NCI-H1694 (cell line): Measurements from ENCODE around the gene SLC41A2.
"Not testable (repeated sequence)": the region's sequence is repeated elsewhere in the genome, so short reads cannot be mapped to it uniquely, and the experiment has no call there.

Experiments
- DNase-seq: peaks from one replicate; lab custom pipeline; 2025; lab: John Stamatoyannopoulos, UW

Gene SLC41A2

DNA sequence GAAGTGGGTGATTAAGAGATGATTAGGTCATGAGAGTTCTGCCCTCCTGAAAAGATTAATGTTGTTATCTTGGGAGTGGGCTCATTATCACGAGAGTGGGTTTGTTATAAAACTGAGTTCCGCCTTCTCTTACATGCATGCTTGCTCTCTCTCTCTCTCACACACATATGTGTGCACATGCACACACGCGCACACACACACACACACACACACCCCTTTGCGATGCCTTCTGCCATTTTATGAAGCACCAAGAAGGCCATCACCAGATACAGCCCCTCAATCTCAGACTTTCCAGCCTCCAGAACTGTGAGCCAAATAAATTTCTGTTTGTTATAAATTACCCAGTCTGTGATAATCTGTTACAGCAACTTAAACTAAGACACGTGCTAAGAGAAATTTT is 5.7 kb upstream of the SLC41A2 start:
- no peak for DNase-seq

DNA sequence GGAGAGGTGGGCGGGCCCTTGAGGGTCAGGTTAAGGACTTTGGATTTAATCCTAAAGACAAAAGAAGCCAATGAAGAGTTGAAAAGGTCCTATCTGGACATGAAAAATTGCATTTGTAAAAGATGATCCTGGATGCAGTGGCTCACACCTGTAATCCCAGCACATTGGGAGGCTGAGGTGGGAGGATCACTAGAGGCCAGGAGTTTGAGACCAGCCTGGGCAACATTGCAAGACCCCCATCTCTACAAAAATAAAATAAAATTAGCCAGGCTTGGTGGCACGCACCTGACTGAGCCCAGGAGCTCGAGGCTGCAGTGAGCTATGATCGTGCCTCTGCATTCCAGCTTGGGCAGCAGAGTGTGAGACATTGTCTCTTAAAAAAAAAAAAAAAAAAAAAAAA is 2.4 kb upstream of the SLC41A2 start:
- DNase-seq, result no peak

DNA sequence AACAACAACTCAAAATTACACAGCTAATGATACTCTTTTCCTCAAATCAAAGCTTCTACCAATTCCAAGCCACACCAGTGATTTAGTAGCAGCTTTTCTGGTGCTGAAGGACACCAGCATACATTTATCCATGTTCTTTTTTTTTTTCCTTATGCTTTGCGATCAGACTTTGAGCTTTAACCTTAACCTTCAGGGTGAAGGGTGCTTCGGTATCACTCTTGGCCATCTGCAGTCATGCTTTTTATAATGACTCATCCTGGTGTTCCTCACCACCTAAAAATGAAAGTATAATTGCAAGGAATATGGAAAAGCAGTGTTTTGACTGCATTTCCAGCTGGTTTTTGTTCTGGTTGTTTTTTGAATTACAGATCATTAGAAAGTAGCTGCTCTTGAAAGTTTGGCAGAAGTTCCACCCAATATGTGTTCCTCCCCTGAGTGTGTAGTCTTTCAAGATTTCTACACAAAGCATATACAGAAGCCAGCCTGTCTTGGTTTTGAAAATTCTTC is 1.3 kb upstream of the SLC41A2 start:
- no peak for DNase-seq

DNA sequence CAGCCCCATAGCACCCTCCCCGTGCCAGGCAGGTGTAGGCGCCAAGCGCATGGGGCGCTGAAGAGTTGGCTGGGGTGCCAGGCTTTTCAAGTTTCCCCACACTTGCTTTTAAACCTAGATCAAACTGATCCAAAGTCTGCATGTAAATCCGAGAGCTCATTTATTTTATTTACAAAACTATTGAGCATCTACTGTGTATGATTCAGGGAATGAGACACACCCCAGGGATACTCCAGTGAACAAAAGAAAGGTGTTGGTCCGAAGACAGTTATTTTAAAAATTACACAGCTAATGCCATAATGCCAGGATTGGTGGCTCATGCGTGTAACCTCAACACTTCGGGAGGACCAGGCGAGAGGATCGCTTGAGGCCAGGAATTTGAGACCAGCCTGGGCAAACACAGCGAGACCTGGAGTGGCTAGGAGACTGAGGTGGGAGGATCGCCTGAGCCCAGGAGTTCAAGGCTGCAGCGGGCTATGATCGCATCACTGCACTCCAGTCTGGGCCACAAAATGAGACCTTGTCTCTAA is 780 bp upstream of the SLC41A2 start:
- DNase-seq, result peak; percentile 7

DNA sequence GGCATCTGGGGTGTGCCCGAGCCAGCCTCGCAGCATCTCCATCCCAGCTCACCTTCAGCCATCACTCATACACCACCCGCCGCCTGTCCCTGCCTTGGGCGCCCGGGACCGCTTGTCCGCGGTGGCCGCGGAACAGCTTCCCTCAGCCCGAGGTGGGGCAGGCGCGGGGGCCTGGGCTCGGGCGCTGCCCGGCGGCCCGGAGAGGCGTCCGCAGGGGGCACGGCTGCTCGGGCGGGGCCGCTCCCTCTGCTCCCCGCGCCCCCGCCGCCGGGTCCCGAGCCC is 430 bp downstream of the SLC41A2 start:
- DNase-seq, result no peak

DNA sequence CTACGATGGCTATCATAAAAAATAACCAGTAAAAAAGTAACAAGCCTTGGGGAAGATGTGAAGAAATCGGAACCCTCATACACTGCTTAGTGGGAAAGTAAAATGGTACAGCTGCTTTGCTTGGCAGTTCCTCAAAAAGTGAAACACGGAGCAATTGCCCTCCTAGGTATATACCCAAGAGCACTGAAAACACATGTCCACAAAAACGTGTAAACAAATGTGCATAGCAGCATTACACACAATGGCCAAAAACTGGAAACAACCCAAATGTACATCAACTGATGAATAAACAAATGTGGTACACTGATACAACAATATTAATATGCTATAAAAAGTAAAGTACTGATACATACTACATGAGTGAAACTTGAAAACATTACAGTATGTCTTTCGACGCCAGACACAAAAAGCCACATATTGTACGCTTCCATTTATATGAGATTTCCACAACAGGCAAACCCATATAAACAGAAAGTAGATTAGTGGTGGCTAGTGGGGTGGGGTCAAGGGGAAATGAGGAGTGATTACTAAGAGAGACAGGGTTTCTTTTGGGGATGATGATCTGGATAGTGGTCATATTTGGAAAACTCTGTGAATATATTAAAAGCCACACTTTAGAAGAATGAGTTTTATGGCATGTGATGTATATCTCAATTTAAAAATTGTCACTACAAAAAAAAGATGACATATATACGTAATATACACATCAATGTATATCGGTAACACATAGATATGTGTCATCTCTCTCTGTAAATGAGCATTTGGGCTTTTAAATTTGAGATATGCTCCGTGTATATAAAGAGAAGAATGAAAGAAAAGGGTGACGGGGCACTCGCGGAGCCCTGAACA is 996 bp downstream of the SLC41A2 start:
- no peak for DNase-seq

DNA sequence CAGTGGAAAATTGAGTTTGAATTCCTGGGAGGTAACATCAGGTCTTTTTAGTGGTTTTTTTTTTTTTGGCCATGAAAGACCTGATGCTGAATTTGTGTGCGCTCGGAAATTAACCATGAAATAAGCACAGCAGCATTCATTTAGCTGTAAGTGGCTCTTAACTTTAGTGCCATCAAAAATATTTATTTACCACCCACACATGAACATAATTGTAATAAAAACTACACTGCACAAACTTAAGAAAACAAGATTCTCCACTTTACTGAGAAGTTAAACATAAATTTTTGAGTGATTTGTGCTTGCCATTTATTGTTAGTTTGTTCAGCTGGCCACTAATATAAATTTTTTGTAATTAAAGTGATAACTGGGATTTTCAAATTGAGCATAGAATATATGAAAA is 2.4 kb downstream of the SLC41A2 start:
- no peak for DNase-seq

DNA sequence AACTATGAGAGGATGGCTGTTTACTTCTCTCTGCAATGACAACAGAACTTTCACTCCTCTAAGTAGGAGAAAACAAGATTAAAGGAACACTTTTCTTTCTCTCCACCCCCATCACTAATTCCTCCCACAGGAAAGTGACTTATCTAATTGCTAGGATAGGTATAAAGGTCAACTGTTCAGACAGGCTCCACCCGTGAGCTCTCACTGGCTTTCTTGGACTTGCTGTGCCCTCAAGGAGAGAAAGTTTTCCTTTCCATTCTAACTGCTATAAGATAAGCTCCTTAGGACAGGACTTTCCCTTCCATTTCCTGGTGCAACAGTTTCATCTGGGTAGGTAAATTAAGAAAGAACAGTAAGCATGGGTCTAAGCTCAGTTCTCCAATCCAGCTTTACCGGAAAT is 4.8 kb downstream of the SLC41A2 start:
- no peak for DNase-seq

DNA sequence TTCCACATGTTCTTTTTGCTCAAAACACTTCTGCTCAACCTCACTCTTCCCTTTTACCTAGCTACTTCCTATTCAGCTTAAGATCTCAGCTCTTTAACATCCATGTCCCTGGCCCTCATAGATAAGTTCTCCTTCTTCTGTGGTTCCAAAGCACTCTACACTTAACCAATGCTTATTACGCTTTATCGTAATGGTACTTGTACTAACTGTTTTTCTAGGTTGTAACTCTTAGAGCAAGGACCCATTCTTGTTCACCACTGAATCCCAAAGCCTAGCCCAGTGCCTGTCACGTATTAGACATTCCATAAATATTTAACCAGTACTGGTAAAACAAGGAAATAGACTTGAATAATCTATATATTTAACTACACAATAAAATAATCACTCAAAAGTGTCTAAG is 5.3 kb downstream of the SLC41A2 start:
- DNase-seq, result no peak

DNA sequence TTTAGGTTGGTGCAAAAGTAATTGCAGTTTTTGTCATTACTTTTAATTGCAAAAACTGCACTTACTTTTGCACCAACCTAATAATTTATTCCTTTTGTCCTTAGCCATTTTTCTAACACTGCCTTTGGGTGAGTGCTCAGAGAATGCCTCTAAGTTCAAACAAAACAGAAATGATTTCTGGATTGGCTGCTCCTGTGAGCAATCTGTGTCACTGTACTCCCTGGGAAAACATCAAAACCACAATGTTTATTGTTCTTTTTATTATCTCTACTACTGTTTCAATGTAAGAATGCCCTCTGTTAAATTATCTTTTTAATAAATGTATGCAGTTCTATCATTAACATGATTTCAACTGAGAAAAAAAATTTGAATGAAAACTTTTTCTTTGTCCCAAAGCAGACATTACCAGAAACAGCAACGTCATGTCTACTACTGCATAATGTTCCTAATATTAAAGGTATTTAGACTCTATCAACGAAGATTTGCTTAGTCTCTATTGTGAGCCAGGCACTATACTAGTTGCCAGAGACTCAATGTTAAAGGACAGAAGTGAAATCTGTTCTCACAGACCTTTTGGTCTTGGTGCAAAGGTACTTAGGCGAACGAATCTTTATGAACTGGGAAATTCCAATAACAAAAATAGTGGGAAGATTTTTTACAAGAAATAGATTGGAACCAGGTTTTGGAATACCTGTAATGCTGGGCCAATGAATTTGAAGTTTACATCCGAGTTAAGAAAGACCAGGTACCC is 6.2 kb downstream of the SLC41A2 start:
- no peak for DNase-seq

DNA sequence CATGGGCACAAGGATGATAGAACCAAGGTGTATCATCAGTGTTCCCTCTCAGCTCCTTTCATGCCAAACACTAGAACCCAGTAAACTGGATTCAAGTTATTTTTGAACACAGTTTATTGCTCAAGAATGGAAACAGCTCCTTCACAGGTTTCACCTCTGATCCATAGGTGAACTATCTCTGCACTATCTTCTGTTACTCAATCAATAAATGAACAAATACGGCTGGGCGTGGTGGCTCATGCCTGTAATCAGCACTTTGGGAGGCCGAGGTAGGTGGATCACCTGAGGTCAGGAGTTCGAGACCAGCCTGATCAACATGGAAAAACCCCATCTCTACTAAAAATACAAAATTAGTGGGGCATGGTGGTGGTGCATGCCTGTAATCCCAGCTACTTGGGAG is 9.4 kb downstream of the SLC41A2 start:
- DNase-seq, result not testable (repeated sequence)

DNA sequence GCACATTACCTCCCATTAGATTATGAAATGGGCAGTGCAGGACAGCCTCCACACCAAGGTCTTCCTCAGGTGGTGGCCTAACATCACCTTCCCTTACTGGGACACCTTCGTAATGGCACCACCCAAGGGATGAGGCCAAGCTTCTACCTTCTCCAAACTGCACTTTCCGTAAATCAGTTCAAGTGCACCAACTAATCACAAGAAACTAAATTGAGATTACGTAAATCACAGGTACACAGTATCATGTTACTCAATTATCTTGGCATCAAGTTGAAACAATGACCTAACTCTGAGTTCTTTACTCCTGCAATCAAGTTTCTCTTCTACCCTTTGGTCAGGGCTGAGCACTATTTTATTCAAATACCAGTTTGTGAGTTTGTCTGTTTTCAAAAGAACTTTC is 13.8 kb downstream of the SLC41A2 start:
- DNase-seq, result no peak

DNA sequence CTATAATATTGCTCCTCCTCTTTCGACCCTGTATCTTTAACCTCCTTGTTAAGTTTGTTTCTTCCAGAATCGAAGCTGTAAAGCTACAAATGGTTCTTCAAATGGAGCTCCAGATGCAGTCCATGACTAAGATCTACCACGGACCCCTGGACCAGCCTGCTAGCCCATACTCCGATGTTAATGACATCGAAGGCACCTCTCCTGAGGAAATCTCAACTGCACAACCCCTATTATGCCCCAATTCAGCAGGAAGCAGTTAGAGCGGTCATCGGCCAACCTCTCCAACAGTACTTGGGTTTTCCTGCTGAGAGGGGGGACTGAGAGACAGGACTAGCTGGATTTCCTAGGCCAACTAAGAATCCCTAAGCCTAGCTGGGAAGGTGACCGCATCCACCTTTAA is 14.7 kb downstream of the SLC41A2 start:
- DNase-seq, result not testable (repeated sequence)

DNA sequence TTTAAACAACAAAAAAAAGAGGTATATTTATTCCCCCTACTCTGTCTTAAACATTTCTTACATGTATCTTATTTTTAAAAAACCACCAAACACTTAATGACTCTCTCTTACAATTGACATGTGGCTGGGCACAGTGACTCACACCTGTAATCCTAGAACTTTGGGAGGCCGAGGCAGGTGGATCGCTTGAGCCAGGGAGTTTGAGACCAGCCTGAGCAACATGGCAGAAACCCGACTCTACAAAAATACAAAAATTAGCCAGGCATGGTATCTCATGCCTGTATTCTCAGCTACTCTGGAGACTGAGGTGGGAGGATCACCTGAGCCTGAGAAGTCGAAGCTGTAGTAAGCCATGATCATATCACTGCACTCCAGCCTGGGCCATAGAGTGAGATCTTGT is 16.0 kb downstream of the SLC41A2 start:
- no peak for DNase-seq

DNA sequence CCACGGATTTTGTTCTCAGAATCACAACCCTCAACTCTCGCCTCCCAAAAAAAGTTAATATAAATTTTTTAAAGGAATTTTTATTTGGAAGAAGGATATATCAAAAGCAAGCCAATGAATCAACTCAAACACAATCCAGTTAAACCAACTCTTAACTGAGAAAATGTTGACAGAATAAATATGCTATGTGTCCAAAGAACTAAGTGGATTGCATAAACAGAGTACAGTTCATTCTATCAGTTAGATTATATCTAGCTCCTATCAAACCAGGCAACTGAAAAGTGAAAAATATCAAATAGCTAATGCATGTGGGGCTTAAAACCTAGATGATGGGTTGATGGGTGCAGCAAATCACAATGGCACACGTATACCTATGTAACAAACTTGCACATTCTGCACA is 16.6 kb downstream of the SLC41A2 start:
- DNase-seq, result no peak

DNA sequence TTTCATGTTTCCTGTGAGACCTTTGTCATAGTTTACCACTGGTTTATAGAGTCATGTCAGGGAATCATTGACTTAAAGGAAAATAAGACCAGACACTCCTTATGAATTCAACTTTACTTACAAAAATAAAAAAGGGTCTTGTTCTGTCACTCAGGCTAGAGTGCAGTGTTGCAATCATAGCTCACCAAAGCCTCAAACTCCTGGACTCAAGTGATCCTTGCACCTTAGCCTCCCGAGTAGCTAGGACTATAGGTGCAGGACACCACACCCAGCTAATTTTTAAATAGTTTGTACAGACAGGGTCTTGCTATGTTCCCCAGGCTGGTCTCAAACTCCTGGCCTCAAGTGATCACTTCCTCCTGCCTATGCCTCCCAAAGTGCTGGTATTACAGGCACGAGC is 19.0 kb downstream of the SLC41A2 start:
- DNase-seq, result no peak

DNA sequence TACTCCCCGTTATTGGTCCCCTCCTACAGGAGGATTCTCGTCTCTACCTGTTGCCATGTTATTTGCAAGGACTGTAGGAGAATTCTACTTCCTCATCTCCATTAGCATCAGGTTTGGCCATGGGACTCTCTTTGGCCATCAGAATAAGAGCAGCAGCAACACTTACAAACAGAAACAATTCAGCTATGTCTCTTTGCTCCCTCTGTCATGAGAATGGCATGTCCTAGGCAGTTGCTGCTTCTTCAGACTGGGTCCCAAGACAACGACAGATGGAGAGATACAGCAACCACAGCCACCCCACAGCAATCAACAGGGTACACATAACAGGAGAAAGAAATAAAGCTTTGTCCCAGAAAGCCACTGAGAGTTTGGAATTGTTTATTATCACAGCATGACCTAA is 19.7 kb downstream of the SLC41A2 start:
- no peak for DNase-seq

DNA sequence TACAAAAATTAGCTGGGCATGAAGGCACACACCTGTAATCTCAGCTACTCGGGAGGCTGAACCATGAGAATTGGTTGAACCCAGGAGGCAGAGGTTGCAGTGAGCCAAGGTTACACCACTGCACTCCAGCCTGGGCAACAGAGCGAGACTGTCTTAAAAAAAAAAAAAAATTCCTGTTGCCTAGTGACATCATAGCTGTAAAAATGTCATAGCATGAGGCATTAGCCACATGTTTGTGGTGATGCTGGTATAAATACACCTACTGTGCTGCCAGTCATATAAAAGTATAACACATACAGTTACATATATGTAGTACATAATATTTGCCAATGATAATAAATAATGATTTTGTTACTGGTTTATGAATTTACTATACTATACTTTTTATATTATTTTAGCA is 22.2 kb downstream of the SLC41A2 start:
- DNase-seq, result no peak

DNA sequence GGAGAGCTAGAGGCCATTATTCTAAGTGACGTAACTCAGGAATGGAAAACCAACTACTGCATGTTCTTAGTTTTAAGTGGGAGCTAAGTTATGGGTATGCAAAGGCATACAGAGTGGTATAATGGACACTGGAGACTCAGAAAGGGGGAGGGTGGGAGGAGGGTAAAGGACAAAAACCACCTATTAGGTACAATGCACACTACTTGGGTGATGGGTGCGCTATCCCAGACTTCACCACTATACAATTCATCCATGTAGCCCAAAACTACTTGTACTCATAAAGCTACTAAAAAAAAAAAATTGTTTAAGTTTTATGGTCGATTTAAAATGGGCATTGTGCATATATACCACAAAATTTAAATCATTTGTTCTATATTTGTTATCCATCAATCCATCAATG is 24.3 kb downstream of the SLC41A2 start:
- no peak for DNase-seq

DNA sequence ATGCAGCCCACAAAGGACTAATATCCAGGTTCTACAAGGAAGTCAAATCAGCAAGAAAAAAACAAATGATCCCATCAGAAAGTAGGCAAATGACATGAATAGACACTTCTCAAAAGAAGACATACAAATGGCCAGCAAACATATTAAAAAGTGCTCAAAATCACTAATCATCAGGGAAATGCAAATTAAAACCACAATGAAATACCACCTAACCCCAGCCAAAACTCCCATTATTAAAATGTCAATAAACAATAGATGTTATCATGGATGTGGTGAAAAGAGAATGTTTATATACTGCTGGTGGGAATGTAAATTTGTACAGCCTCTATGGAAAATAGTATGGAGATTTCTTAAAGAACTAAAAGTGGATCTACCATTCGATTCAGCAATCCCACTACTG is 25.0 kb downstream of the SLC41A2 start:
- DNase-seq, result no peak

DNA sequence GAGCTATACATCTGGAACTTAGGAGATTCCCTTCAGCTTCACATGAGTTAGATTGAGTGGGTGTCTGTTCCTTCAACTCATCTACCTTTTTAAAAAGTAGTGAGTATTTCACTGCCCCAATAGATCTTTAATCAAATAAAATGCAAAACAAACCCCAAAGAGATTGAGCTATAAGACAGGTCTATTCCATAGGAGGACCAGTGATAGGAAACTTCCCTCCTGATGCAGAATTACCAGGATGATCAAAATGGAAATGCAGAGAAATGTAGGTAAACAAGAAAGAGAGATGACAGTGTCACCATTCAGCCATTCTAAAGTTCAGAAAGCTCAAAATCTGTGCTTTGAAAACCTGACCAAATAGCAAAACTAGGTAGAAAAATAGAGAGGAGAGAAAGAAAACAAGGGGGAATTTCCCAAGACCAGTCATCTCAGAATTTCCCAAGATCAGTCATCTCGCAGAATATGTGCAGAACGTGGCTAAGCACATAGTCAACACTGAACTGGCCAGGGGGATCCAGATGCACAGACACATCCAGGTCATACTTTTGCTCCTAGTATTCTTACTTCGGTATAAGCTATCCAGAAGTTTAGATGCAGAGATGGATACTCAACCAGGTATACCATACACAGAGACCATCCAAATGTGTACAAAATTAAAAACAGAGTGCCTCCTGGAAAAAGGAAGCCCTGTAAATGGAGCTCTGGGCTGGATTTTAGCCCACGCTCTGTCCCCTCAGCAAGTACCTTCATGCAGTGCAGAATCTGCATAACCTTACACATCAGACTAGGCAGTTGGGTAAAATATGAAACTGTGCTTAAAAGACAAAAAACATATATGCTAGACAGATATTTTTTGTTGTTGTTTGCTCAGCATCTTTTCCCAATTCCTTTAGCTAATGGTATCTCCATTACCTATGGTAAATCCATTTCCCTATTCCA is 27.4 kb downstream of the SLC41A2 start:
- DNase-seq, result no peak

DNA sequence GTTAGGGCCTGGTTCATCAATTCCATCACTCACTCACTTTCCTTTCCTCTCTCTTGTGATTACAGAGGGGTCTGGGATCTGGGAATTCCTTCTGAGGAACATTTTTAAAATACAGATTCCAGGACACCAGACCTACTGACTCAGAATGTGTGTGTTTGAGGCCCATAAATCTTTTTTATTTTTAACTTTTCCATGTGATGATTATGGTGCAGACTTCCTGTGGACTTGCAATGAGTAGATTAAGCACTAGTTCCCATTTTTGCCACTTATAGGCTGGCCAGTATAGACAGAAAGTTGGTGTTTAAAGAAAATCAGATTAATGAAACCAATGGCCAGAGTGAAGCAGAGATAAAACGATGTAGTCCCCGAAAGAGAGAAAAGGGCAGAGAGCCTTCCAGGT is 28.1 kb downstream of the SLC41A2 start:
- DNase-seq, result no peak
